ENCODE data around the gene PNLIPRP3.

- TF ChIP-seq, protein P1, sequence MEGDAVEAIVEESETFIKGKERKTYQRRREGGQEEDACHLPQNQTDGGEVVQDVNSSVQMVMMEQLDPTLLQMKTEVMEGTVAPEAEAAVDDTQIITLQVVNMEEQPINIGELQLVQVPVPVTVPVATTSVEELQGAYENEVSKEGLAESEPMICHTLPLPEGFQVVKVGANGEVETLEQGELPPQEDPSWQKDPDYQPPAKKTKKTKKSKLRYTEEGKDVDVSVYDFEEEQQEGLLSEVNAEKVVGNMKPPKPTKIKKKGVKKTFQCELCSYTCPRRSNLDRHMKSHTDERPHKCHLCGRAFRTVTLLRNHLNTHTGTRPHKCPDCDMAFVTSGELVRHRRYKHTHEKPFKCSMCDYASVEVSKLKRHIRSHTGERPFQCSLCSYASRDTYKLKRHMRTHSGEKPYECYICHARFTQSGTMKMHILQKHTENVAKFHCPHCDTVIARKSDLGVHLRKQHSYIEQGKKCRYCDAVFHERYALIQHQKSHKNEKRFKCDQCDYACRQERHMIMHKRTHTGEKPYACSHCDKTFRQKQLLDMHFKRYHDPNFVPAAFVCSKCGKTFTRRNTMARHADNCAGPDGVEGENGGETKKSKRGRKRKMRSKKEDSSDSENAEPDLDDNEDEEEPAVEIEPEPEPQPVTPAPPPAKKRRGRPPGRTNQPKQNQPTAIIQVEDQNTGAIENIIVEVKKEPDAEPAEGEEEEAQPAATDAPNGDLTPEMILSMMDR (conservative IDR thresholded peaks at IDR 0.05) = no peak
- no peak for TF ChIP-seq EZH2 (IDR thresholded peaks at IDR 0.05; ENCODE audit: low read depth)
Measured at GRCh38 chr10:116410351-116410750, 17.3 kb upstream of the PNLIPRP3 start.
